ENCODE data around the gene CACNA1D.

The CACNA1D gene

DNA sequence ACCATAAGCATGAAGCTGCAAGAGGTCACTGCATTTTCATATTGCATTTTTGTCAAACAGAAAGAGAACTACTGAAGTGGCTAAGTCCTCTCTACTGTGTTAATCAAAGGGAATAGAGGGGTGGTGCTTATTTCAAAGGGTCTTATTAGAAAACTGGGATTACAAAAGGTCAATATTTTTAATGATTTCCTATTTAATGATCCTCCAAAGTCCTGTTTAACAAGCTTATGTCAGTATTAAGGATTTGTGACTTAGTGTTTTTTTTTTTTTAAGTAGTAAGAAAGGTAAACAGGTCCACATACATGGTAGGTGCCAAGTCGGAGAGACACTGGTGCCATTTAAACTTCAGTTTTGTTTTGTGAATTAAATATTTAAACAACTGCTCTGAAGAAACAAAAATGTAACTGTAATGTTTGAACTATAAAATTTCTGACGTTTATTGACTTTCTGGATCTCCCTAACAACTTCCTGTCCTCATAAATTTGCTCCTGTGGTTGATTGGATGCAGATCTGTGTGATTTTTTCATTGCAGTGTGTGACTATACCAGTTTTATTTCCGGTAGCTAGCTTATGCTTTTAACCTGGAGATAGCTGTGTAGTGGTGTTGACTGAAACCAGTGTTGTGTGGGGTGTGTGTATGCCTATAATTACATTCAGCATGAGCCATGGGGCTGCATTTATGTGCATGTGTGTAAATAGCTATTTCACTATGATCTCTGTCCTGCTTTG is 8.6 kb upstream of the CACNA1D start:
- Mint-ChIP-seq H3K27me3 (ENCODE audit: low read depth) (peaks cover 39% of the 10 kb centered on the region), H3K4me3 (no peak overlapping the region), H3K27ac (no peak overlapping the region), H3K36me3 (ENCODE audit: low read depth) (no peaks in the 10 kb centered on the region), H3K4me1 (ENCODE audit: low read depth) (peaks cover 4% of the 10 kb centered on the region), H3K9me3 (no peaks in the 10 kb centered on the region)
- no peak for DNase-seq (ENCODE audit: low spot score)

DNA sequence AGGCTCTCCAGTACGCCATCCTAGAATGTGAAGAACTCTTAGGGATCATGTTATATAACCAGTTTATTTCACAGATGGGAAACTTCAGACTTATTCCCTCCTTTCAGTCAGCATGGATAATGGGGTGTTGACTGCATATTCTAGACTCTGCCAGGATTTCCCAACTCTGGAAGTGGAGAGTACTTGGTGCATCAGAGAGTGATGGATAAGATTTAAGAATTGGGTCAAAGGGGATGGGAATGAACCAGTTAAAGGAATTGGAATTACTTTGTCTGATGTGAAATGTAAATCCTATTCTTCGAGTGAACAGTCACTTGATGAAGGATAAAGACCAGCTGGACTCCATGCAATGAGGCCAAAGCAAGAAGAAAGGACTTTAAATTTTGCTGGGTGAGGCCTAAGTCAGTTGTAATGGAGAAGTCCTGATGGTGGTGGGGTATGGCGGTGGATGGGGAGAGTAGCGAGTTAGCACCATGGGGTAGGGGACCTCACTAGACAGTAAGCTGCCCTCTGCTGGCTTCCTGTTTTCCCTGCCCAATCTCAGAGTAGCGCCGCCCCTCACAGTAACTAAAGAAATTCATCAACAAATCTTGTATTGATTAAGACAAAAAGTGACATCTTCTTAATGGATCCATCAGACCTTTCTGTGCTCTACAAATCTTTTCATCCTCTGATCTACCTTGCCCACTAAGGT is 7.3 kb upstream of the CACNA1D start:
- H3K4me3 Mint-ChIP-seq: no peak overlapping the region
- no peak for DNase-seq (ENCODE audit: low spot score)
- H3K27ac Mint-ChIP-seq: no peak overlapping the region
- H3K4me1 Mint-ChIP-seq (ENCODE audit: low read depth): peaks cover 4% of the 10 kb centered on the region
- no peaks in the 10 kb centered on the region for H3K36me3 Mint-ChIP-seq (ENCODE audit: low read depth)
- peaks cover 46% of the 10 kb centered on the region for H3K27me3 Mint-ChIP-seq (ENCODE audit: low read depth)
- no peaks in the 10 kb centered on the region for H3K9me3 Mint-ChIP-seq

DNA sequence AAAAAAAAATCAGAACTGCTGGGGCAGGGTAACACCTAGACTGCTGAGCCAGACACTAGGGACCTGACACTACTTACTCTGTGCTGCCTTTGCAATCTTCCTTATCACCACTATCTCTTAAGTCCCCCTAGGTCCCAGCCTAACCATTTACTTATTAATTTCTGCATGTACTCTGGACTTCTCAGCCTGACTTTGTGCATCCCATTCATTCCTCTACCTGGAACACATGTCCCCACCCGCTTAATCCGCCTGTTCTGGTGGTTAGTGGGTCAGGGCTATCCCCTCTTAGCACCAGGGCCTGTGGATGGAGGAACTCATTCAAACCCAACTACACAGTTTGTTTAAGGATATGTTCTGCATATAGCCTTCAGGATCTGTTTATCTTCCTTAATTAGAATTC is 5.0 kb upstream of the CACNA1D start:
- no peaks in the 10 kb centered on the region for H3K36me3 Mint-ChIP-seq (ENCODE audit: low read depth)
- H3K4me1 Mint-ChIP-seq (ENCODE audit: low read depth): peaks cover 4% of the 10 kb centered on the region
- DNase-seq (ENCODE audit: low spot score): no peak
- peaks cover 55% of the 10 kb centered on the region for H3K27me3 Mint-ChIP-seq (ENCODE audit: low read depth)
- no peak overlapping the region for H3K27ac Mint-ChIP-seq
- H3K9me3 Mint-ChIP-seq: no peaks in the 10 kb centered on the region
- no peak overlapping the region for H3K4me3 Mint-ChIP-seq

- Mint-ChIP-seq H3K4me3 (no peak overlapping the region), H3K27me3 (ENCODE audit: low read depth) (peaks cover 53% of the 10 kb centered on the region), H3K36me3 (ENCODE audit: low read depth) (no peaks in the 10 kb centered on the region), H3K27ac (no peak overlapping the region), H3K4me1 (ENCODE audit: low read depth) (peaks cover 4% of the 10 kb centered on the region), H3K9me3 (no peaks in the 10 kb centered on the region)
- no peak for DNase-seq (ENCODE audit: low spot score)
Measured at GRCh38 chr3:53489787-53490458, 4.5 kb upstream of the CACNA1D start.

DNA sequence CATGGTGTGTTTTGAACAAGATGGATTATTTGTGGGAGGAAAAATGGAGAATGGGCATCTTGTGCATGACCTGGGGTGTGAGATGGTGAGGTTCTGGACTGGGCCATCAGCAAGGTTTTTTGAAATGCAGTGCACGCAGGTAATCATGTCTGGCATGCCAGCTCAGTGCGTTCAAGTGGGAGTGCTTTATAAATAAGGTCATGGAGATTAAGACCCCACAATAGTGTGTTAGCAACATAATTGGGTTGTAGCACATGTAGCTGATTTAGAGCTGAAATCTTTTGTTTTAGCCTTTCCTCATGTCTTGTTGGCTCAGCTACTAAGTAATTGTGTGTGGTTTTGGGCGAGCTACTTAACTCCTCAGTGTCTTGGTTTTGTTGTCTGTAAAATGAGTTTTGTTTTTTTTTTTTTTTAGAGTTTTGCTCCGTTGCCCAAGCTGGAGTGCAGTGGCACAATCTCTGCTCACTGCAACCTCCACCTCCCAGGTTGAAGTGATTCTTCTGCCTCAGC is 3.9 kb upstream of the CACNA1D start:
- Mint-ChIP-seq H3K4me3 (no peak overlapping the region), H3K27ac (no peak overlapping the region), H3K36me3 (ENCODE audit: low read depth) (no peaks in the 10 kb centered on the region), H3K9me3 (no peaks in the 10 kb centered on the region), H3K27me3 (ENCODE audit: low read depth) (peaks cover 54% of the 10 kb centered on the region), H3K4me1 (ENCODE audit: low read depth) (peaks cover 4% of the 10 kb centered on the region)
- no peak for DNase-seq (ENCODE audit: low spot score)

- H3K36me3 Mint-ChIP-seq (ENCODE audit: low read depth): no peaks in the 10 kb centered on the region
- H3K4me3 Mint-ChIP-seq: no peak overlapping the region
- no peak for DNase-seq (ENCODE audit: low spot score)
- H3K9me3 Mint-ChIP-seq: no peaks in the 10 kb centered on the region
- peaks cover 2% of the 10 kb centered on the region for H3K4me1 Mint-ChIP-seq (ENCODE audit: low read depth)
- H3K27ac Mint-ChIP-seq: no peak overlapping the region
- H3K27me3 Mint-ChIP-seq (ENCODE audit: low read depth): peaks cover 55% of the 10 kb centered on the region
Measured at GRCh38 chr3:53491276-53491675, 3.1 kb upstream of the CACNA1D start.

GRCh38 chr3:53493595-53493962 is 832 bp upstream of the CACNA1D start:
- DNase-seq (ENCODE audit: low spot score): no peak
- Mint-ChIP-seq H3K9me3 (no peaks in the 10 kb centered on the region), H3K4me3 (peak overlapping the region; percentile 51)

GRCh38 chr3:53495146-53495519 is 722 bp downstream of the CACNA1D start:
- peak overlapping the region; percentile 33 for H3K4me3 Mint-ChIP-seq
- H3K36me3 Mint-ChIP-seq (ENCODE audit: low read depth): no peaks in the 10 kb centered on the region

More at GRCh38 chr3:53493595-53493962, 832 bp upstream of the CACNA1D start:
- Mint-ChIP-seq H3K36me3 (ENCODE audit: low read depth) (no peaks in the 10 kb centered on the region), H3K4me1 (ENCODE audit: low read depth) (peaks cover 2% of the 10 kb centered on the region), H3K27me3 (ENCODE audit: low read depth) (peaks cover 70% of the 10 kb centered on the region), H3K27ac (no peak overlapping the region)

DNA sequence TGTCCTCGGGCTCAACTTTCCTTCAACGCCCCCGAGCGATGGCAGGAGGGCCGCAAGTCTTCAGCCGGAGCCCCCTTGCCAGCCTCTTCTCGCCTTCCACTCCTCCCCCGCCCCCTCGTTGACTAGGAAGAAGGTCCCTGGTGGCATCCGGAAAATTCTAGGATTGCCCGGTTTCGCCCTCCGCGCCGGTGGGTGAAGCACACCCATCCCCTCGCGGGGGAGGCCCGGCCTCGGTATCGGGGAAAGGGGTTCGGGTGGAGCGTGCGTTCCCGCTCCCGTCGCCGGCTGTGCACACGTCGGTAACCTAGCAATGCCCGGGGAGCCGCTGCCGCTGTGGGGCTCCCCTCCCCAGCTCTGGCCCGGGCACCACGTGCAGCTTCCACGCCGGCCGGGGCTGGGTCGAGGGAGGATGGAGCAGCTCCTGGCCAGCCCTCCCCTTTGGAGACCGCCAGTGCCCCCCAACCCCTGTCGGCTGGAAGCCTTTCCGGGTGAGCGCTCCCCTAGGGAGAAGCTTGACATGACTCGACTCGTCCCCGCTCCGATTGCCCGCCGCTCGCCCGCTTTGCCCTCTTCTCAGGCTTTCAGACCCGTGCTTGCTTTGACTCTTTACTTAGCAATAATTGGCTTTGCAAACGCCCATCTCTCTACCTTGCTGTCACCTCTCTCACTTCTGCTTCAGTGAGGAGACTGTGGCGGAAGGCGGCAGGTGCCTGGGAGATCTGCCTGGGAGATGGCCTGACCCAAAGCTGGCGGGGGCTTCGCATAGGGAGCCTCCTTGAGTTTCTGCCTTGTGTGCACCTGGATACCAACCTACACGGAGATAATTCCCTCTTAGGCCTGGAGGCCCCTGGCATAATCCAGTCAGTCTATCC is 1.3 kb downstream of the CACNA1D start:
- Mint-ChIP-seq H3K27ac (no peak overlapping the region), H3K9me3 (no peaks in the 10 kb centered on the region), H3K4me1 (ENCODE audit: low read depth) (peaks cover 2% of the 10 kb centered on the region), H3K36me3 (ENCODE audit: low read depth) (no peaks in the 10 kb centered on the region), H3K4me3 (peak overlapping the region; percentile 17), H3K27me3 (ENCODE audit: low read depth) (peaks cover 62% of the 10 kb centered on the region)
- DNase-seq (ENCODE audit: low spot score): no peak

More at GRCh38 chr3:53495146-53495519, 722 bp downstream of the CACNA1D start:
- peaks cover 2% of the 10 kb centered on the region for H3K4me1 Mint-ChIP-seq (ENCODE audit: low read depth)
- no peak overlapping the region for H3K27ac Mint-ChIP-seq
- no peak for DNase-seq (ENCODE audit: low spot score)
- H3K9me3 Mint-ChIP-seq: no peaks in the 10 kb centered on the region
- peaks cover 68% of the 10 kb centered on the region for H3K27me3 Mint-ChIP-seq (ENCODE audit: low read depth)

DNA sequence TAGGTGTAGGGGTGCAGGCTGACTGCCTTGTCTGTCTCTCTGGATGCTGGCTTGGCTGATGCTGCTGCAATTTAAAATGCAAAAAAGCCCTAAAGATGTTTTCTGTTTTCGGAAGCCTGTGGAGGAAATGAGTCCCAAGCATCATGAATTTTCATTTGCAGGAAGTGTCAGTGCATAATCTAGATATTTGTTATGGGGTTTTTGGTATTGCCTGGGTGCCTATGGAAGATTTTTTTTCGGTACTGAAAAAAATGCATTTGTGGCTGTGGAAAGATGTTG is 1.9 kb downstream of the CACNA1D start:
- H3K9me3 Mint-ChIP-seq: no peaks in the 10 kb centered on the region
- H3K36me3 Mint-ChIP-seq (ENCODE audit: low read depth): no peaks in the 10 kb centered on the region
- H3K27me3 Mint-ChIP-seq (ENCODE audit: low read depth): peaks cover 67% of the 10 kb centered on the region
- H3K27ac Mint-ChIP-seq: no peak overlapping the region
- H3K4me1 Mint-ChIP-seq (ENCODE audit: low read depth): peaks cover 2% of the 10 kb centered on the region
- DNase-seq (ENCODE audit: low spot score): no peak
- no peak overlapping the region for H3K4me3 Mint-ChIP-seq

GRCh38 chr3:53496984-53497383 is 2.6 kb downstream of the CACNA1D start:
- Mint-ChIP-seq H3K9me3 (no peaks in the 10 kb centered on the region), H3K4me3 (no peak overlapping the region), H3K27ac (no peak overlapping the region), H3K27me3 (ENCODE audit: low read depth) (peaks cover 61% of the 10 kb centered on the region), H3K36me3 (ENCODE audit: low read depth) (no peaks in the 10 kb centered on the region), H3K4me1 (ENCODE audit: low read depth) (peaks cover 2% of the 10 kb centered on the region)
- DNase-seq (ENCODE audit: low spot score): no peak

GRCh38 chr3:53498806-53499641 is 4.6 kb downstream of the CACNA1D start:
- peaks cover 2% of the 10 kb centered on the region for H3K4me1 Mint-ChIP-seq (ENCODE audit: low read depth)
- H3K27ac Mint-ChIP-seq: no peak overlapping the region
- no peaks in the 10 kb centered on the region for H3K9me3 Mint-ChIP-seq
- DNase-seq (ENCODE audit: low spot score): no peak
- H3K4me3 Mint-ChIP-seq: no peak overlapping the region
- H3K27me3 Mint-ChIP-seq (ENCODE audit: low read depth): peaks cover 53% of the 10 kb centered on the region
- H3K36me3 Mint-ChIP-seq (ENCODE audit: low read depth): no peaks in the 10 kb centered on the region

GRCh38 chr3:53500165-53500777 is 5.9 kb downstream of the CACNA1D start:
- Mint-ChIP-seq H3K27ac (no peak overlapping the region), H3K4me3 (no peak overlapping the region), H3K36me3 (ENCODE audit: low read depth) (no peaks in the 10 kb centered on the region), H3K27me3 (ENCODE audit: low read depth) (peaks cover 53% of the 10 kb centered on the region), H3K4me1 (ENCODE audit: low read depth) (peaks cover 2% of the 10 kb centered on the region), H3K9me3 (no peaks in the 10 kb centered on the region)
- DNase-seq (ENCODE audit: low spot score): no peak

All from T-helper 2 cell treated with Interferon-gamma antibody and Interleukin-4, amounts not matched to agents 5 μg/mL and 100 μg/mL, for 36 hours (primary cell).